Activated CD4-positive, alpha-beta T cell treated with anti-CD3 and anti-CD28 coated beads, Interleukin-2, amount 50 U/mL, for 1 hour (primary cell): ENCODE measurements around the gene TMPRSS4.
"Not testable (repeated sequence)": the region's sequence is repeated elsewhere in the genome, so short reads cannot be mapped to it uniquely, and the experiment has no call there.

Source experiments
- DNase-seq: peaks from one replicate; pipeline ENCODE4 v3.0.0-alpha.2; 2020

TMPRSS4 gene

GRCh38 chr11:118056806-118057205 is 20.1 kb upstream of the TMPRSS4 start:
- DNase-seq, result no peak

- no peak for DNase-seq
These were observed 19.4 kb upstream of the TMPRSS4 start for GRCh38 chr11:118057251-118058145.

- no peak for DNase-seq
These were observed 18.3 kb upstream of the TMPRSS4 start for GRCh38 chr11:118058311-118059245.

- DNase-seq, result no peak
These were observed 17.5 kb upstream of the TMPRSS4 start for GRCh38 chr11:118059246-118059940.

- no peak for DNase-seq
These were observed 16.7 kb upstream of the TMPRSS4 start for GRCh38 chr11:118060081-118060661.

- no peak for DNase-seq
These were observed 16.0 kb upstream of the TMPRSS4 start for GRCh38 chr11:118060869-118061268.

GRCh38 chr11:118061586-118062125 is 15.2 kb upstream of the TMPRSS4 start:
- DNase-seq, result no peak

GRCh38 chr11:118062181-118062580 is 14.7 kb upstream of the TMPRSS4 start:
- DNase-seq, result not testable (repeated sequence)

GRCh38 chr11:118062631-118063030 is 14.2 kb upstream of the TMPRSS4 start:
- not testable (repeated sequence) for DNase-seq

GRCh38 chr11:118064956-118065355 is 11.9 kb upstream of the TMPRSS4 start:
- no peak for DNase-seq

GRCh38 chr11:118065384-118065783 is 11.5 kb upstream of the TMPRSS4 start:
- DNase-seq, result no peak

GRCh38 chr11:118067006-118067405 is 9.9 kb upstream of the TMPRSS4 start:
- DNase-seq, result no peak

- no peak for DNase-seq
These were observed 8.5 kb upstream of the TMPRSS4 start for GRCh38 chr11:118068206-118068944.

- DNase-seq, result no peak
These were observed 7.8 kb upstream of the TMPRSS4 start for GRCh38 chr11:118068945-118069612.

- no peak for DNase-seq
These were observed 5.4 kb upstream of the TMPRSS4 start for GRCh38 chr11:118071416-118072030.

GRCh38 chr11:118073554-118073953 is 3.3 kb upstream of the TMPRSS4 start:
- DNase-seq, result no peak

GRCh38 chr11:118074091-118074685 is 2.7 kb upstream of the TMPRSS4 start:
- DNase-seq, result no peak

- no peak for DNase-seq
These were observed 2.1 kb upstream of the TMPRSS4 start for GRCh38 chr11:118074785-118075184.

GRCh38 chr11:118078911-118079411 is 2.1 kb downstream of the TMPRSS4 start:
- DNase-seq, result no peak

- DNase-seq, result no peak
These were observed 2.6 kb downstream of the TMPRSS4 start for GRCh38 chr11:118079491-118079890.
